Parathyroid adenoma (tissue), 2 donors: ENCODE results near the gene RPAIN.

Source experiments
- H2AFZ ChIP-seq: fragments of 300-600 bp; sonication (generic); one replicate; pipeline ENCODE4 v1.7.0; 2017; ENCODE audit warnings: antibody characterized with exemption, mild to moderate bottlenecking
- H3K27ac ChIP-seq: fragments of 300-600 bp; sonication (generic); one replicate; pipeline ENCODE4 v1.7.0; 2017
- H3K27me3 ChIP-seq: fragments of 300-600 bp; sonication (generic); one replicate; pipeline ENCODE4 v1.7.0; 2017; ENCODE audit warnings: low read length; ENCODE audit not compliant: control insufficient read depth, insufficient read depth
- H3K36me3 ChIP-seq: fragments of 300-600 bp; sonication (generic); one replicate; pipeline ENCODE4 v1.7.0; 2017; ENCODE audit warnings: low read length; ENCODE audit not compliant: control insufficient read depth, insufficient read depth
- H3K4me1 ChIP-seq: fragments of 300-600 bp; sonication (generic); one replicate; pipeline ENCODE4 v1.7.0; 2017; ENCODE audit warnings: control low read depth
- H3K4me2 ChIP-seq: fragments of 300-600 bp; sonication (generic); one replicate; pipeline ENCODE4 v1.7.0; 2017; ENCODE audit warnings: low read length
- H3K4me3 ChIP-seq: fragments of 300-600 bp; sonication (generic); one replicate; pipeline ENCODE4 v1.7.0; 2017; ENCODE audit warnings: low read depth, low read length
- H3K79me2 ChIP-seq: fragments of 300-600 bp; sonication (generic); one replicate; pipeline ENCODE4 v1.7.0; 2017; ENCODE audit warnings: control low read depth
- H3K9ac ChIP-seq: fragments of 300-600 bp; sonication (generic); one replicate; pipeline ENCODE4 v1.7.0; 2017; ENCODE audit warnings: mild to moderate bottlenecking
- H3K9me3 ChIP-seq: fragments of 300-600 bp; sonication (generic); one replicate; pipeline ENCODE4 v1.7.0; 2017; ENCODE audit warnings: low read length; ENCODE audit not compliant: control insufficient read depth
- CTCF ChIP-seq: fragments of 300-600 bp; sonication (generic); IDR thresholded peaks from one replicate; pipeline ENCODE4 v1.7.0; 2017; ENCODE audit warnings: antibody characterized with exemption, mild to moderate bottlenecking
- donor health status: primary hyperparathyroidism.

RPAIN gene

GRCh38 chr17:5439446-5439764 lies 19.4 kb downstream of the RPAIN start:
- Histone ChIP-seq H3K36me3 (no peaks in the 10 kb centered on the region), H2AFZ (peak overlapping the region; percentile 87), H3K4me2 (peak overlapping the region; percentile 80), H3K4me3 (peak overlapping the region; percentile 73), H3K27me3 (no peaks in the 10 kb centered on the region), H3K4me1 (peaks cover 5% of the 10 kb centered on the region), H3K9me3 (no peaks in the 10 kb centered on the region), H3K27ac (peak overlapping the region; percentile 62), H3K9ac (no peak overlapping the region), H3K79me2 (peaks cover 6% of the 10 kb centered on the region)
- TF ChIP-seq CTCF, result no peak

- Histone ChIP-seq H3K4me2 (no peak overlapping the region), H3K27me3 (no peaks in the 10 kb centered on the region), H3K4me3 (no peak overlapping the region), H2AFZ (no peak overlapping the region), H3K4me1 (peaks cover 5% of the 10 kb centered on the region), H3K9me3 (no peaks in the 10 kb centered on the region), H3K79me2 (peaks cover 6% of the 10 kb centered on the region), H3K36me3 (no peaks in the 10 kb centered on the region), H3K27ac (no peak overlapping the region), H3K9ac (no peak overlapping the region)
- no peak for TF ChIP-seq CTCF
Observed at GRCh38 chr17:5443728-5444127, 23.7 kb downstream of the RPAIN start.

- peaks cover 6% of the 10 kb centered on the region for H3K79me2 ChIP-seq
- H2AFZ ChIP-seq, result no peak overlapping the region
- no peak overlapping the region for H3K4me2 ChIP-seq
- H3K4me1 ChIP-seq, result peaks cover 5% of the 10 kb centered on the region
- H3K9me3 ChIP-seq, result no peaks in the 10 kb centered on the region
- H3K36me3 ChIP-seq, result no peaks in the 10 kb centered on the region
- H3K27me3 ChIP-seq, result no peaks in the 10 kb centered on the region
- TF ChIP-seq CTCF, result no peak
- no peak overlapping the region for H3K4me3 ChIP-seq
- no peak overlapping the region for H3K9ac ChIP-seq
- H3K27ac ChIP-seq, result no peak overlapping the region
Observed at GRCh38 chr17:5444209-5444608, 24.2 kb downstream of the RPAIN start.

GRCh38 chr17:5446786-5447185 lies 26.8 kb downstream of the RPAIN start:
- TF ChIP-seq CTCF, result no peak
- Histone ChIP-seq H3K9me3 (no peaks in the 10 kb centered on the region), H3K4me3 (no peak overlapping the region), H2AFZ (no peak overlapping the region), H3K79me2 (no peaks in the 10 kb centered on the region), H3K9ac (no peak overlapping the region), H3K27me3 (no peaks in the 10 kb centered on the region), H3K27ac (no peak overlapping the region), H3K4me1 (no peaks in the 10 kb centered on the region), H3K36me3 (no peaks in the 10 kb centered on the region), H3K4me2 (no peak overlapping the region)

GRCh38 chr17:5464717-5465507 lies 44.9 kb downstream of the RPAIN start:
- H2AFZ ChIP-seq, result no peak overlapping the region
- no peak for TF ChIP-seq CTCF

More at GRCh38 chr17:5464717-5465507, 44.9 kb downstream of the RPAIN start:
- Histone ChIP-seq H3K9ac (no peak overlapping the region), H3K36me3 (no peaks in the 10 kb centered on the region), H3K4me3 (no peak overlapping the region), H3K4me1 (peaks cover 3% of the 10 kb centered on the region), H3K4me2 (no peak overlapping the region), H3K27ac (no peak overlapping the region), H3K9me3 (no peaks in the 10 kb centered on the region), H3K27me3 (no peaks in the 10 kb centered on the region), H3K79me2 (peaks cover 23% of the 10 kb centered on the region)
